Stimulated activated CD4-positive, alpha-beta T cell treated with anti-CD3 and anti-CD28 coated beads, Interleukin-4, amount 100 ng/mL, for 1 hour (primary cell): ENCODE measurements around the gene DHRS4L2.
A peak's percentile ranks its signal among the peaks of the same experiment; 100 is the strongest.
"Not testable (repeated sequence)": the region's sequence is repeated elsewhere in the genome, so short reads cannot be mapped to it uniquely, and the experiment has no call there.

Source experiments
- DNase-seq: peaks from one replicate; pipeline ENCODE4 v3.0.0-alpha.2; 2020

Gene DHRS4L2

DNA sequence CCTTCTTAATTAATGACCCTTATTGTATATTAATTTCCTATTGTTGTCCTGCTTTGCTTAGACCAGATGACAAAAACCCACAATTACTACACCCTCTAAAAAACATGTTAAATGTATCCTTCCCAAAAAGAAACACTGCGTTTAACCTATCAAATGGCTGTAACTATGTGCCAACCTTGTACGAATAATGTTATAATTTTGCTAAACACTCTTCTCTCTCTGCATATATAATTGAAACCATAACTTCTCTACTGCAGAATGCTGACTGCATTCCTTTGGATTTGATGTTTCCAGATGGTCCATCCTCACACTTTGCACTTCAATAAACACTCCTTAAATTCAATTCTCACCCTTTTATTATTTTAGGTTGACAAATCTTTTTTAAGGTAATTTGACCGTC is 31.8 kb downstream of the DHRS4L2 start:
- not testable (repeated sequence) for DNase-seq

DNA sequence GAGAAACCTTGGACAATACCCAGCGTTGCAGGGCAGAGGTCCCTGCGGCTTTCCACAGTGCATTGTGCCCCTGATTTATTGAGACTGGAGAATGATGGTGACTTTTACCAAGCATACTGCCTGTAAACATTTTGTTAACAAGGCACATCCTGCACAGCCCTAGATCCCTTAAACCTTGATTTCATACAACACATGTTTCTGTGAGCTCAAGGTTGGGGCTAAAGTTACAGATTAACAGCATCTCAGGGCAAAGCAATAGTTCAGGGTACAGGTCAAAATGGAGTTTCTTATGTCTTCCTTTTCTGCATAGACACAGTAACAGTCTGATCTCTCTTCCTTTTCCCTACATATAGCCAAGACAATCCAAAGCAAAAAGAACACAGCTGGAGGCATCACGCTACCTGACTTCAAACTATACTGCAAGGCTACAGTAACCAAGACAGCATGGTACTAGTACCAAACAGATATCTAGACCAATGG is 36.2 kb downstream of the DHRS4L2 start:
- not testable (repeated sequence) for DNase-seq

DNA sequence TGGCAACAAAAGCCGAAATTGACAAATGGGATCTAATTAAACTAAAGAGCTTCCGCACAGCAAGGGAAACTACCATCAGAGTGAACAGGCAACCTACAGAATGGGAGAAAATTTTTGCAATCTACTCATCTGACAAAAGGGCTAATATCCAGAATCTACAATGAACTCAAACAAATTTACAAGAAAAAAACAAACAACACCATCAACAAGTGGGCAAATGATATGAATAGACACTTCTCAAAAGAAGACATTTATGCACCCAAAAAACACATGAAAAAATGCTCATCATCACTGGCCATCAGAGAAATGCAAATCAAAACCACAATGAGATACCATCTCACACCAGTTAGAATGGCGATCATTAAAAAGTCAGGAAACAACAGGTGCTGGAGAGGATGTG is 41.0 kb downstream of the DHRS4L2 start:
- DNase-seq: not testable (repeated sequence)

DNA sequence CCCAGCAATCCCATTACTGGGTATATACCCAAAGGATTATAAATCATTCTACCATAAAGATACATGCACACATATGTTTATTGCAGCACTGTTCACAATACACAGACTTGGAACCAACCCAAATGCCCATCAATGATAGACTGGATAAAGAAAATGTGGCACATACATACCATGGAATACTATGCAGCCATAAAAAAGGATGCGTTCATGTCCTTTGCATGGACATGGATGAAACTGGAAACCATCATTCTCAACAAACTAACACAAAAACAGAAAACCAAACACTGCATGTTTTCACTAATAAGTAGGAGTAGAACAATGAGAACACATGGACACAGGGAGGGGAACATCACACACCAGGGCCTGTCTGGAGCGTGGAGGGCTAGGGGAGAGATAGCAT is 42.6 kb downstream of the DHRS4L2 start:
- not testable (repeated sequence) for DNase-seq

DNA sequence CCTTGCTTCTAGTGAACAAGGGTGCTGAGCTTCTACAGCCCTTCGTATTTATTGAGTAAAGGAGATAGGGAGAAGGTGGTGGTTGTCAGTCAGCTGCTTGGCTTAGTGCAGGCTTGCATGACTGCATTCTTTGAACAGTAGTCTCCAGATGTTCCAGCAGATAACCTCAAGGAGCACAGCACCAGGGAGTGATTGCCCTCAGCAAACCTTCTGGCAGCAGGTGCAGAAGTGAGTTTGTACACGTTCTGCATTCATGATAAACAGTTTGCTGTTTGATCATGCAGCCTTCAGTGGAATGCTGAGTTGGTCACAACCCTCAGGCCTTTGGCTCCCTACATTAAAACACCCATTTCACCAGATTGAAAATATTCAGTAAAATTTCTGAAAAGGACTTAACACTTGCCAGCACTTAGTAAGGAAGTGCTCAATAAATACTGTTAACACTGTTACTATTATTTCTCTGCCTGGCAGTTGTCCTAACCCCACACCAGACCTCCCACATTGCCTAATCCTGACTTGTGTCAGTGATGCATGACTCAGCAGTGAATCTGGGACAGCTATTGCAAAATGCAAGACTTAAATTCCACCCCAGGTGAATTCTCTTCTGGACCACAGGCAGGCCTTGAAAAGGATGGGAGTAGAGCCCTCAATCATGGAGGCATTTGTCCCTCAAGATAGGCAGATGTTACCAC is 44.1 kb downstream of the DHRS4L2 start:
- DNase-seq: no peak

DNA sequence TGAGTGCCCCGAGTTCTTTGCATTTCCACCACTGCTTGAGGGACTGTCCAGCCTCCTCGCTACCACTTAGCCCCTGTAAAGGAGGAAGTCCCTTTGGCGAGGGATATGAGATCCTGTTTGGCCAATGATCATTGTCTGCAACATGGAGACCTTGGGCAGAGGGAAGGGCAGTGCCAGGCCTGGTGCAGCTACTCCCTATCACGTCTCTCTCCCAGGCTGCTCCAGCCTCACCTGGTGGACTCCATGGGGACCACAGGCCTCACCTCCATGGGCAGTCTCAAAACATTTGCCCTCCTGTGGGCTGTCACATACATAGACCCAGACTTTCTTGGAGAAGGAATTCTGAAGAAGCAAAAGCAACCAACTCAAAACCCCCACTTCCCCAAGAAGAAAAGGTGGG is 47.0 kb downstream of the DHRS4L2 start:
- not testable (repeated sequence) for DNase-seq

DNA sequence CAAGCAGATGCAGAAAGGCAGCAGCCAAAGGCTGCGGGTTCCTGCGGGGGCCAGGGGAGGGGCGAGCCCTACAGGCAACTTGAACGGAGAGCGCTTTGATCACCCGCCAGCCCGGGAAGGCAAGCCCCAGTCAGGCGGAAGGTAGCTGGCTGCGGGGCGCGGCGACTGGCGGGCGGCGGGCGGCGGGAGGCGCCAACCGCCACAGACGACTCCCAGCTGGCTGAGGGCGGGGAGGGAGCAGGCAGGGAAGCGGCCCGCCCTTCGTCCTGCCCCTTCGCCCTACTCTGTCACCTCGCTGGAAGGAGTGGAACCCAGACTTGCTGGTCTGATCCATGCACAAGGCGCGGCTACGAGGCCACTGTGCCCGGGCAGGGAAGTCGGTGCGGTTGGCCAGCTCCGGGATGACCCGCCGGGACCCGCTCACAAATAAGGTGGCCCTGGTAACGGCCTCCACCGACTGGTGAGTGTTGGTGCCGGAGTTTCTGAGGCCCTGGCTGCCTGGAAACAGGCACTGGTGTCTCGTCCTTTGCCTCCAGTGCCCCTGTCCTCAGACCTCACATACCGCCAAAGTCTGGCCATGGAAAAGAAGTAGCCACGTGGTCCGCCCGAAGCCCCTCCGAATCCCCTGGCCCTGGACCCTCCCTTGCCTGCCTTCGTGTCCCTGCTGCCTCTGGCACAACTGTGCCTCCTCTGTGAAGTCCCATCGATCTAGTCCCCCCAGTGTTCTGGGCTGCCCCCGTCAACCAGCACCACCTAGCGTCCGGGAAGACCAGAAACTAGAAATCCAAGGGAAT is 47.6 kb downstream of the DHRS4L2 start:
- DNase-seq: peak; percentile 65

DNA sequence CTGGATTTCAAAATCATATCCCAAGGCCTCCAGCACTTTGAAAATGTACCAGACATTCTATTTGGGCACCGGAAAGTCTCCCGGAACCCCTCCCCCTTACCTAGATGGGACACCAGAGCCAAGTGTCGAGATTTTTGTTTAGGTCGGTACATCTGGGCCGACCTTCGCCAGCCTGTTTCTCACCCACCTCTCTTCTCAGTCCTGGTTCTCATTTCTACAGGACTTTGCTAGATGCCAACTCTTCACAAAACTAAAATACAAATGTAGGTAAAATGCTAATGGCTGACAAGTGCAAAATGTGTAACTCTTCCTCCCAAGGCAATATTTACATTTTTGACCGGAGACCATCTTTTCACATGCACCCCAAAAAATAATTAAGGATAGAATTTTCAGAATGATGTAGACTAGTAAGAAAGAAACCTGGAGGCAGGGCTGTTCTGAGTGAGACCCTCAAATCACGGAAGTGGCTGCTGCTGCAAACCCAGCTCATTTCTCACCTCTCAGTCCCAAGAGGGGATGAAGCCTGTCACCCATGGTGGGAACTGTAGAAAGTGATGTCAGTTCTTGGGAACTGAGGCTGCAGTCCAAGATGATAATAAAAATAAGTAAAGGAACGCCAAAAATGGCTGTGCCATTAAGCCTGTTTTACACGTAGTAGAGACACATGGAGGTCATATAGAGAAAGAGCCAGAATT is 48.4 kb downstream of the DHRS4L2 start:
- DNase-seq: not testable (repeated sequence)

DNA sequence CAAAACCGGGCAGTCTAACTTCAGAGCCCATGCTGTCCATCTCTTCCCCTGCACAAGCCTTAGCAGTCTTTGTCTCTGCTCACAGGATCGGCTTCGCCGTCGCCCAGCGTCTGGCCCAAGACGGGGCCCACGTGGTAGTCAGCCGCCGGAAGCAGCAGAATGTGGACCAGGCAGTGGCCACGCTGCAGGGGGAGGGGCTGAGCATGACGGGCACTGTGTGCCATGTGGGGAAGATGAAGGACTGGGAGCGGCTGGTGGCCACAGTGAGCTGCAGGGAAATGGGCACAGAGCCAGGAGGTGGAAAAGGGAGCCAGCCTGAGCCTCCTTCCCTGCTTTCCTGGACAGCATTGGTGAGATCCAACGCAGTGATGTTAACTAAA is 48.9 kb downstream of the DHRS4L2 start:
- DNase-seq: no peak

DNA sequence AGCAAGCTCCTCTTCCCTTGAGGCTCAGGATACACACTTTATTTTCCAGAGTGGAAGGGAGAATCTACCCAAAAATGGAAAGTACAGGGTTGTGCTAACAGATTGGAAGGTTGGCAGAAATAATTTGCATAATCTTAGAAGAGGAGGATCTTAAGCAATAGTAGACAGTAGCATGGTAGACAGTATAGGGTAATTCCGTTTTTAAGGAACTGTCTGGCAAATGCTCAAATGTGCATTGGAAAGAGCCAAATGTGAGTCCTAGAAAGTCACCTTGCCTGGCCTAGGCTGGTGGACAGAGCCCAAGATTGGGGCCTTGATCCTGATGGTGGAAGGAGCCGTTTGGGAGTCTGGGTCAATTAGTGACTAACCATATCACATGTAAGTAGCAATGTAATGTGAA is 50.0 kb downstream of the DHRS4L2 start:
- no peak for DNase-seq

DNA sequence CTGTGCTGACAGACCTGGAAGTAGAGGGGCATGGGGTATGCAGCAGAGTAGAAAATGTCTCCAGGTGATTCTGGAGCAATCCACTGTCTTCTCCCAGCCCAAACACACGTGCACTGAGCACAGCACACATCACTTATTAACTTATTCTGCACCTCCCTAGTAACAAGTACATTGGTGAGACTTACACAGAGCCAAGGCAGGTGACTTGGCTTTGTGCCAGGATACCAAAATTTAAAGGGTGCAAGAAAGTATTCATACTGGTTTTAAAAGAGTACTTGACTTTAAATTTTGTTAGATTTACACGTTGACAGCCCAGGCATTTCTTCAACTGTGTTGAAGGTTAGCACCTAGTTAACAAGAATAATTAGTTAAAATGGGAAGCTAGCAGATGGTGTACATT is 52.0 kb downstream of the DHRS4L2 start:
- no peak for DNase-seq

DNA sequence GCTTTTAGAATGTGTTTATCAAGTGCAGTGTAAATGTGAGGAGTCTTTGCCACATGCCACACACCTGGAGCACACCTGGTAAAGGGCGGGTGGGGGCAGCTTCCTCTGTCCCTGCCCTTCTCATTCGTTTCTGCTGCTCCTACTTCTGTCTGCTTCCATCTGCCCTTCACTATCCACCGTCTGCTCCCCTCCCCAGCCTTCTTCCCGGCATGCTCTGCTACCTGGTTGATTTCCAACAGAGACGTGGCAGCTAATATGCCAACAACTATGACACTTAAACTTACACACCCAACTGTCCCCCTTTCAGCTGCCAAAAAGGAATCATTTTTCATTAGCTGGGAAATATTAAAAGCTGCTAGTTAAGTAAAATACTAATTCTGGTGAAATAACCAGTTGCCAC is 54.0 kb downstream of the DHRS4L2 start:
- no peak for DNase-seq

DNA sequence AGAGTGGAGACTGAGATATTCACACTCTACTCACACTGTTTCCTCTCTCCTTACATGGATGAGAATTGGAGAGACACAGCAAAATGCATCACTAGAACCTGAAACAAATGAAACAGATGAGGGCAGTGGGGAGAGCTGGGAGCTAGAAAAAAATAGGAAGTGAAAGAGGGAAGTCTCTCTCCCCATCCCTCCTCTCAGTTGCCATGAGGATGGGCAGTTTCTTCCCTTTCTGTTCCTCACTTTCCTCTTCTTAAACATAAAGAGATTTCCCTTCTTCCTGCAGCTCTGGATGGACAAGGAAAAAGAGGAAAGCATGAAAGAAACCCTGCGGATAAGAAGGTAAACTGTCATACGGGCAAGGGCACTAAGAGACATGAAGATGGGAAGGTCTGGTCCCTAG is 60.3 kb downstream of the DHRS4L2 start:
- DNase-seq: not testable (repeated sequence)

DNA sequence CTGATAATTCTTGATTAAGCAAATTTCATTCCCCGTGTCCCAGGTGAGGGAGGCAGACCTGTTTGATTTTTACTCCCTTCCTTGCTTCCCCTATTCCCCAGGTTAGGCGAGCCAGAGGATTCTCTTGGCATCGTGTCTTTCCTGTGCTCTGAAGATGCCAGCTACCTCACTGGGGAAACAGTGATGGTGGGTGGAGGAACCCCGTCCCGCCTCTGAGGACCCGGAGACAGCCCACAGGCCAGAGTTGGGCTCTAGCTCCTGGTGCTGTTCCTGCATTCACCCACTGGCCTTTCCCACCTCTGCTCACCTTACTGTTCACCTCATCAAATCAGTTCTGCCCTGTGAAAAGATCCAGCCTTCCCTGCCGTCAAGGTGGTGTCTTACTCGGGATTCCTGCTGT is 62.0 kb downstream of the DHRS4L2 start:
- not testable (repeated sequence) for DNase-seq

DNA sequence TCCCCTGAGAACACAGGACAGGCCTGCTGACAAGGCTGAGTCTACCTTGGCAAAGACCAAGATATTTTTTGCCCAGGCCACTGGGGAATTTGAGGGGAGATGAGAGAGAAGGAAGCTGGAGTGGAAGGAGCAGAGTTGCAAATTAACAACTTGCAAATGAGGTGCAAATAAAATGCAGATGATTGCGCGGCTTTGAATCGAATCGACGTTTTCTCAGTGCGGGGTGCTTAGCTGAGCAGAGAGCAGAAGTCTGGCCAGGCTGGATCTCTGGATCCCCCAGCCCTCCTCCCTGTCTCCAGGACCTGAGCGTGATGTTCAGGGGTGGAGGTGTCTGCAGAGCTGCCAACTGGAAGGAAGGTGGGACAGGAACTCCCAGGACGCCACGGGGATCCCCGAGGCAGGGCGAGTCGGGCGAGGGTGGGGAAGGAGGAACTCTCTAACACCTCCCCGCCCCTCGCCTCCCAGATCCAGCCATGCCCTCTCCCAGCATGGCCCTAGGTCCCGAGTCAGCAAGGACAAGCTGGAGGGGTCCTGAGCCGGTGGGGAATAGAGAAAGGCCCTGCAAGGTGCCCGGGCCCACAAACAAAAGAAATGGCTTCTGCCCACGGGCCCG is 62.6 kb downstream of the DHRS4L2 start:
- peak; percentile 23 for DNase-seq

DNA sequence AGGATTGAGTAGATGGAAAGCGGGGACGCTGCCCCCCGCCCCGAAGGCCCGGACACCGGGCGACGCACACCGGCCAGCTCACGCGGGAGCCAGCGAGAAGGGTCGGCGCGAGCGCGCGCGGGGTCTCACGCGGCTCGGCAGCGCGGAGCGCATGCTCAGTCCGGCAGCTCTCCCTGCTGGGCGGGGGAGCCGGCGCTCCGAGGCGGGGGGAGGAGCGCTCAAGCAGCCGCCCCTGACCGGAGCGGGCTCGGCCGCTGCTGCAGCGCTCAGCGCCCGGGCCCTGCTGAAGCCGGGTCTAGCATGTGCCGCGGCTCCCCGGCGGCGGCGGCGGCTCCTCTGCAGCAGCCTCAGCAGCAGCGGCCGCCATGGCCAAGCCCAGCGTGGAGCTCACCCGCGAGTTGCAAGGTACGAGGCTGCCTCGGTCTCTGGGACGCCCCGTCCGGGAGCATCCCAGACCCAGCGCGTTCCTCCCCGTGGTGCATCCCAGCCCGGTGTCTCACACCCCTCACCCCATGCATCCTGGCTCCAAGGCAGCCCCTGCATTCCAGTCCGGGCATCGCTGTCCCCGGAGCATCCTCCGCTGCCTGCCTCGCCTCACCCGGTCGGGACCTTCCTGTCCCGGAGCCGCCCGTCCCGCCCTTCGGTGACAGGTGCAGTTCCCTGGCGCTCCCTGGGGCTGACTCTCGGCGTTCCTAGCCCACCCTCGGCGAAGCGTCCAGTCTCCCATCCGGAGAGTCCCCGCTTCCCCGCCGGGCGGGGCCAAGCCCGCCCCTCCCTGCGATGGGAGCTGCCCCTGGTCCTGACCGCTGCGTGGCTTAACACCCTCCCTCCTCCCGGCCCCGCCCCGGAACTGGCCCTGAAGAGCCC is 63.3 kb downstream of the DHRS4L2 start, which contains the start of gene CARMIL3:
Gene CARMIL3 (plus strand): TSS at position 221 of the 867 bp plus-strand sequence. CDS start 145 bp downstream, at position 366.
- DNase-seq: peak; percentile 69

DNA sequence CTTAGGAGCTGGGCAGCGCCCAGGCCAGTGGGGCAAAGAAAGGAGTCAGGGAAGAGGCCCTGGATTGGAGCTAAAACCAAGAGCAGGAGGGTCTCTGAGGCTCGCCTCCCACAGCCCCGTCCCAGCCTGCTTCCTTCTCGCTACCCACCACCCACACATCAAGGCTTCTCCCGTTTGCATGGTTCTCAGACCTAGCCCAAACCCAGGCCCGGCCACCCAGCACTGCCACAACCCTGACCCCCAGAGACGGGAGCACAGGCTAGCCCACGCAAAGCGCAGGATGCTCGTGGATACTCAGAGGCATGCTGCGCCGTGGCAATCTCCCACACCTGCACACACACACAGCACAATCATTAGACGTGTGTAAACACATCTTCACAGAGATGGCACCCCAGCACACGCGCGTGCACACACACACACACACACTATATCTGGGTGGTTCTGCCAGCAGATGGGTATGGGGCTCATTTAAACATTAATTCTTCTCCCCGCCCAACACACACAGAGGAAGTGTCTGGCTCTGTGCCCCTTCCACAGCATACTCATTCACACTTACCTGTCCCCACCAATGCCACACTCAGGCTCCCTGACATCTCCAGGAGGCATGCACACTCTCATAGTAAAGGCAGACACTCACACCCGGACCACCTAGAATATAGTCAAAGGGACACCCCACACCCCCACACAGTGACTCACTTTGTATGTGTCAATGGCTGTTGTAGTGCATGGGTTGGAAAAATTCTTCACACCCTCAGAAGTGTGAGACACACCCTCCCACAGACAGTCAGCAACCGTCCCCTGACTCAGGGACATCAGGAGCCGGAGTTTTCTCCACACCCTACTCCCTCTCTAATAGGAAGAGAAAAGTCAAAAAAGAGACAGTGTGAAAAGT is 64.2 kb downstream of the DHRS4L2 start:
- DNase-seq: peak; percentile 57

DNA sequence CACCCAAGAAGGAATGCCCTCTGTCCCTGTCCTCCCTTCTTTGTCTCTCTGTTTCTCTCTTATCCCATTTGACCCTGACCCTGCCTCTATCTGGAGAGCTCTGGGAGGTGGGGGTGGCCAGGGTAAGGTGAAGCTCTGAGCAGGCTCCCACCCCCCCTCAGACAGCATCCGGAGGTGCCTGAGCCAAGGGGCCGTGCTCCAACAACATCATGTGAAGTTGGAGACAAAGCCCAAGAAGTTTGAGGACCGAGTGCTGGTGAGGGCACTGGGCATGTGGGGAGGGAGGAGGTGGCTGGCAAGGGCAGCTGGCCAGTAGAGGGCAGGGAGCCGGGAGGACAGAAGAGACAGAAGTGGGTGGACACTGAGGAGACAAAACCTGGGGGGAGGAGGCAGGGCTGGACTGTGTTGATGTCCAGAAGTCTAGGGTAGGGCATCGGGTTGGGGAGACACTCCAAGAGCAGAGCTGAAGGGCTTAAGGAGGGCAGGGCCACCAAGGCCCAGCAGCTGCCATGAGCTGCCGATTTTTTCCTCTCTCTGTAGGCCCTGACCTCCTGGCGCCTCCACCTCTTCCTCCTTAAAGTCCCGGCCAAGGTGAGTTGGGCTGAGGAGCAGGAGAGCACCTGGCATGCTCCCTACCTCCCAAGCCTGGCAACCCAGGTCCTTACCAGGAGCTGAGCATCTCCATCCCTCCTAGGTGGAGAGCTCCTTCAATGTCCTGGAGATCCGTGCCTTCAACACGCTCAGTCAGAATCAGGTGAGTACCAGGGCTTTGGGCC is 65.0 kb downstream of the DHRS4L2 start:
- no peak for DNase-seq

DNA sequence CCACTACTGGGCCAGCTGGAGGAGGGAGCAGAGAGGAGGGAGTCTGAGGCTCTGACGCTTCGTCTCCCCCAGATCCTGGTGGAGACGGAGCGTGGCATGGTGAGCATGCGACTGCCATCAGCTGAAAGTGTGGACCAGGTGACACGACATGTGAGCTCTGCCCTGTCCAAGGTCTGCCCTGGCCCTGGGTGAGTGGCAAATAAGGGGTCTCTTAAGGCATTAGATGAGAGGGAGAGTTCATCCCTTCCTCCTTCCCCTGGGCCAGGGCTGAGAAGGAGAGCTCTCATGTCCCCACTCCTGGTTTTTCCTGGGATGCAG is 65.6 kb downstream of the DHRS4L2 start:
- no peak for DNase-seq

DNA sequence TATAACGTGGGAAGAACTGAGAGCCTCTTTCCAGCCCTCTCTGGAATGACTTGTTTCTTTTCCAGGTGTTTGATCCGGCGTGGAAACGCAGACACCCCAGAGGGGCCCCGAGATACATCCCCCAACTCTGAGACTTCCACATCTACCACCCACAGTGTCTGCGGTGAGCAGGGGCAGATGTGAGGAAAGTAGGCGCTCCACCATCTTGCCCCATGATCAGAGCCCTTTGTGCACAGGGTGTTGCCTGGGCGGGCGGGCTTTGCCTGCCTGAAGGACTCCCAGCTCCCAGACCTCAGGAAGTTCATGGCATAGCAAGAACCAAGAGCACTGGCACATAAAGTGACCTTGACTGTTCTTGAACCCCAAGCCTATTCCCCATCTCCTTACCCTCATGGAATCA is 65.9 kb downstream of the DHRS4L2 start:
- DNase-seq: no peak
